GM19452 (cell line): ENCODE data around the gene TPSAB1.
"Not testable (repeated sequence)": the region's sequence is repeated elsewhere in the genome, so short reads cannot be mapped to it uniquely, and the experiment has no call there.

Source experiments
- ATAC-seq: cut with Tn5 transposase; IDR thresholded peaks from one replicate; pipeline ENCODE4 v1.9.1; 2021; ENCODE audit not compliant: unreplicated experiment

Gene TPSAB1

DNA sequence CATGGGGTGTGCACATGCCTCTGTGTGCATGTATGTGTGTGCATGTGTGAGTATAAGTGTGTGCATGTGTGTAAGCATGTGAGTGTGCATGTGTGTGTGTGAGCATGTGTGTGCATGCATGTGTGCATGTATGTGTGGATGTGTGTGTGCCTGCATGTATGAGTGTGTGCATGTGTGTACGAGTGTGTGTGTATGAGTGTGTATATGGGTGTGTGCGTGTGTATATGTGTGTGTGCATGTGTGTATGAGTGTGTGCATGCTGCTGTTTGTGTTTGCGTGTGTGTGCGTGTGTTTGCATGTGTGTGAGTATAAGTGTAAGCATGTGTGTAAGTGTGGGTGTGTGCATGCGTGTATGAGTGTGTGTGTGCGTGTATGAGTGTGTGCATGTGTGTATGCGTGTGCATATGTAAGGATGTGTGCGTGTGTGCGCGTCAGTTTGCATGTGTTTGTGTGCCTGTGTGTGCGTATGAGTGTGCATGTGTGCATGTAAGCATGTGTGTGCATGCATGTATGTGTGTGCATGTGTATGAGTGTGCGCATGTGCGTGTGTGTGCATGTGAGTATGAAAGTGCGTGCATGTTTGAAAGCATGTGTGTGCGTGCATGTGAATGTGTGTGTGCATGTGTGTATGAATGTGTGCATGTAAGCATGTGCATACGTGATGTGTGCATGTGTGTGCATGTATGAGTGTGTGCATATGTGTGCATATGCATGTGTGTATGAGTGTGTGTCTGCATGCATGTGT, 24.0 kb downstream of the TPSAB1 start:
- no peak for ATAC-seq

DNA sequence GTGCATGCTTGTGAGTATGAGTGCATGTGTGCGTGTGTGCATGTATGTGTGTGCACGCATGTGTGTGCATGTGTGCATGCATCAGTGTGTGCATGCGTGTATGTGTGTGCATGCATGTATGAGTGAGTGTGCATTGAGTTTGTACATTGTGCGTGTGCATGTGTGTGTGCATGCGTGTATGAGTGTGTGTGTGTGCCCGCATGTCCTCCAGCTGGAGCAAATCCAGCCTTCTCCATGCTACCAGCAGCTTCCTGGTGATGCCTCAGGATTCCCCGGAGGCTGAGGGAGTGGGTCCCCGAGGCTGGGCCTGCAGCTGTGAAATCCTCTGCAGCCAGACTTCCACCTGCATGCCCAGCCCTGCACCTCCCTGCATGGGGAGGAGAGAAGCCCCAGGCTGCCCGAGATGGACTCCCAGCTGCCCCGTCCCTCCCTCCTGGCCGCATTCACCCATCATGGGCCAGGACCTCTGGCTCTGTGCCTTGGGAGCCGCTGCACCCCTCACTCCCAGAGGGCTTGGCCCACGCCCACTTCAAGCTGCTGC, 24.7 kb downstream of the TPSAB1 start:
- no peak for ATAC-seq

DNA sequence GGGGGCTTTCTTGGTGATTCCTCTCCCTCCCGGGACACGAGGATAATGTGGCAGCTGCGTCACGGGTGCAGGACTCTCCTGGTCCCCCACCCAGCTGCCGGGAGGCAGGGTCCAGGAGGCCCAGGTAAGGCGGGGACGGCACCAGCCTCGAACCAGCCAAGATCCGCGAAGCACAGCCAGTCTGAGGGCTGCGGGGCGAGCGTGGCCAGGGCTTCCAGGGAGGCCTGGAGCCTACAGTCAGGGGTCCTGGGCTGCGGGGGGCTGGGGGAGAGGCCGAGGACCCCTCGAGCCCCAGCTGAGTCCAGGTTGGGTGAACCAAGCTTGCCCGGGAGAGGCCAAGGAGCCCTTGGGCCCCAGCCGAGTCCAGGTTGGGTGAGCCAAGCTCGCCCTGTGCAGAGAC, 25.3 kb downstream of the TPSAB1 start:
- no peak for ATAC-seq

DNA sequence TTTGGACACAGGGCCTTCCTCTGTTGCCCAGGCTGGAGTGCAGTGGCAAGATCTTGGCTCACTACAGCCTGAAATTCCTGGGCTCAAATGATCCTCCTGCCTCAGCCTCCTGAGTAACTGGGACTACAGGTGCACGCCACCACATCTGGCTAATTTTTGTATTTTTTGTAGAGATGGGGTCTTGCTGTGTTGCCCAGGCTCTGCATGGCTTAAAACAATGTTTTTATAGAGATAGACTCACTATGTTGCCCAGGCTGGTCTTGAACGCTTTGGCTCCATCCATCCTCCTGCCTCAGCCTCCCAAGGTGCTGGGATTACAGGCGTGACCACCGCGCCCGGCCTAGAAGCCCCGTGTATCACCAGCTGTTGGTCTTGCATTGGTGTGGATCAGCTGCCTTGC, 28.9 kb downstream of the TPSAB1 start:
- ATAC-seq = not testable (repeated sequence)

DNA sequence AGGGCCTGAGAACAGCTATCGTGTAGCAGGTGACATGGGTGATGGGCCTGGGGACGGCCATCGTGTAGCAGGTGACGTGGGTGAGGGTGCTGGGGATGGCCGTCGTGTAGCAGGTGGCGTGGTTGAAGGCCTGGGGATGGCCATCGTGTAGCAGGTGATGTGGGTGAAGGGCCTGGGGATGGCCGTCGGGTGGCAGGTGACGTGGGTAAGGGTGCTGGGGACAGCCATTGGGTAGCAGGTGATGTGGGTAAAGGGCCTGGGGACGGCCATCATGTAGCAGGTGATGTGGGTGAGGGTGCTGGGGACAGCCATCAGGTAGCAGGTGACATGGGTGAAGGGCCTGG, 30.8 kb downstream of the TPSAB1 start:
- no peak for ATAC-seq

DNA sequence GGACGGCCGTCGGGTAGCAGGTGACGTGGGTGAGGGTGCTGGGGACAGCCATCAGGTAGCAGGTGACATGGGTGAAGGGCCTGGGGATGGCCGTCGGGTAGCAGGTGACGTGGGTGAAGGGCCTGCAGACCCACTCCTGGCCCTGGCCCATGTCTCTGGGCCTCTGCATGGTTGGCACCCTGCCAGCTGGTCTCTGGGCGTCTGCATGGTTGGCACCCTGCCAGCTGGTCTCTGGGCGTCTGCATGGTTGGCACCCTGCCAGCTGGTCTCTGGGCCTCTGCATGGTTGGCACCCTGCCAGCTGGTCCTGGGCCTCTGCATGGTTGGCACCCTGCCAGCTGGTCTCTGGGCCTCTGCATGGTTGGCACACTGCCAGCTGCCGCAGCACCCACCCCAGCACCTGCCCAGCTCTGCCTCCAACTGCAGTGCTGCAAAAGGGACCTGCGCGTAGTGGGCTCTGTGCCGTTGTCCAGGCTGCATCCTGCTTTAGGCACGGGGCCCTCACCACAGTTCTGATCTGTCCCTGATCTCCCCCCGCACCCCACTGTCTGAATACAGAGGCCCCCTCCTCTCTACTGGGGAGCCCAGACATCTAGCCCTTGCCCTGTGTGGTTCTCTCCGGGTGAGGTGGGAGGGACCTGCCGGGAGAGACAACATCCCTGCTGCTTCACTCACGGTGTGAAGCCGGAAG, 31.4 kb downstream of the TPSAB1 start:
- not testable (repeated sequence) for ATAC-seq

DNA sequence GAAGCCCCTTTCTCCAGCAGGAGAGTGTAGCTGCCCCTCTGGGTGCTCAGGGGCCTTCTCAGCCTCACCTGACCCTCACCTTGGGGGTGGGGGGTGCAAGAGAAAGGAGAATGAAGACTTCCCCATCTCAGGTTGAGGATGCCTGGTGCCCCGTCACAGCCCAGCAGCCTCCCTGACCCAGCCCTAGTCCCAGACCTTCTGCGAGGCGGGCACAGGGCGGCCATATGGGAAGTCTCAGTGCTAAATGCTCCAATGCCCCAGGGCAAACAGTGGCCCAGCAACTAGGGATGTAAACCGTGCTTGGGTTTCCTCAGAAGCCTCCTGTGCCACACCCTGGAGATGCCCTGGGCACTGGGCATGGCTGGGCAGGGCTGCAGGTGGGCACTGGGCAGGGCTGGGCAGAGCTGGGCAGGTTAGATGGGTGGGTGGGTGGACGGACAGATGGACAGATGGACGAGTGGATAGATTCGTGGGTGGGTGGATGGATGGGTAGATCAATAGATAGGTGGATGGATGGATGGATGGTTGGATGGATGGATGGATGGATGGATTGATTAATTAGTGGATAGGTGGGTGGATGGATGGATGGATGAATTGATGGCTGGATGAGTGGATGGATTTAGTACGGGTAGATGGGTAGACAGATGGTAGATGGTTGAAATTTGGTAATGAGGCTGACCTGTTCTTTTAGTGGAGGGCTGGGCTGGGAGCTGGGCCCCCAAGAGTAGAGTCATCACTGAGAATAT, 32.1 kb downstream of the TPSAB1 start:
- ATAC-seq = no peak

DNA sequence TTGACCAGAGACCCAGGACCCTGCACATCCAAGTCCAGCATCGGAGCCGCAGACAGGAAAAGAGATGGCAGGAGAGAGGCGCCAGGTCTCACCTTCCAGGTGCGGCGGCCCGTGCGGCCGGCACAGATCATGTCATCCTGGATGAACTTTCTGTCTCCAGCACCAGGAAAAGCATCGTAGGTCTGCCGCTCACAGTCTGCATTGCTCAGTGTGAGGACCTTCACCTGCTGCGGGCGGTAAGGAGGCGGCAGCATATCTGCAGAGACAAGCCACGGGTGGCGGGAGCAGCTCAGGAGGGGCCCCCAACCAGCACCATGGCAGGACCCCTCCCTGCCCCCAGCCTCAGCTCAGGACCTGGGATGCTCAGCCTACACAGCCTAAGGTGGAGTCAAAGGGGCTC, 33.3 kb downstream of the TPSAB1 start:
- ATAC-seq = no peak

DNA sequence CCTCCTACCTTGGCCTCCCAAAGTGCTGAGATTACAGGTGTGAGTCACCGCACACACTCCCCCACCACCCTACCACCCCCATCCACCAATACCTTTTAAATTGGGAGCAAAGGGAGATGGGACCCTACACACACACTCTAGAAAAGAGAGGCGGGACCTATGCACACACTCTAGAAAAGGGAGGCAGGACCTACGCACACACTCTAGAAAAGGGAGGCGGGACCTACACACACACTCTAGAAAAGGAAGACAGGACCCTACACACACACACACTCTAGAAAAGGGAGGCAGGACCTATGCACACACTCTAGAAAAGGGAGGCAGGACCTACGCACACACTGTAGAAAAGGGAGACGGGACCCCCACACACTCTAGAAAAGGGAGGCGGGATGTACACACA, 34.3 kb downstream of the TPSAB1 start:
- no peak for ATAC-seq

DNA sequence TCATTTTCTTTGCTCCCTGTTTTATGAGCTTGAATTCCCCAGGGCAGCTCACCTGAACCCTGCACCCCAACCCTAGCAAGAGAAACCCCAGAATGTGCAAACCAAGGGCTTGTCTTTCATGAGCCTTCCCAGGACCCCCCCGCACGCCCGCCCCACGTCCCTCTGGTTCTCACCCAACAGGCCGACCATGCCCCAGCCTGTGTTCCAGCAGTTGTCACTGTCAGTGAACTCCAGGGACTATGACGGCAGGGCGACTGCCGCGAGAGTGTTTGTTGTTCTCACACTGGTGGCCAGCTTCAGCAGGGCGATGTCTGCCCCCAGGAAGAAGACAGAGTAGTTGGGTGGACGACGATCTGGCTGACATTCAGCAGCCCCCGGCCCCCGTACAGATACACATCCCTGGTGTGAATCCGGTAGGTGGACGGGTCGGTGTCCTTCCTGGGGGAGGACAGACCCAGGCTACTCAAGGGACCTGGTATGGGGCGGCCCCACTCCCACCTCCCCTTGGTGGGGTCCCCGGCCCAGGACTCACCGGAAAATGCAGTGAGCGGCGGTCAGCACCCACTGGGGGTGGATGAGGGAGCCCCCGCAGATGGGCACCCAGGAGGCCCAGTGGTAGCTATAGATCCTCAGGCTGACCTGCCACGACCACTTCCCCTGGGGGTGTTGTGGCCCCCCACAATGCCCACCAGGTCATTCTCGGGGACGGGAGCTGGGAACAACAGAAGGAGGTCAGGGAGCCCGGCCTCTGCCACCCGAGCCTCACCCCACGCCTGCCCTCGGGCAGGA, 35.5 kb downstream of the TPSAB1 start:
- no peak for ATAC-seq

DNA sequence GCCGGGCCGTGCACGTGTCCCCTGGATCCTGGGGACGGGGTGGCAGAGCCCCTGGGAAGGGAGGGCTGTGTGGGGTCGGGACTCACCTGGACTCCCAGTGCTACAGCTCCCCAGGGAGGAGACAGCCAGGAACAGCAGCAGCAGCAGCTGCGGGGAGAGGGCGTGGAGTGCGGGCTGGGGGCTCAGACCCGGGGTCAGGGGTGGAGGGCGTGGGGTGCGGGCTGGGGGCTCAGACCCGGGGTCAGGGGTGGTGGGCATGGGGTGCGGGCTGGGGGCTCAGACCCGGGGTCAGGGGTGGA, 36.0 kb downstream of the TPSAB1 start:
- ATAC-seq = no peak

DNA sequence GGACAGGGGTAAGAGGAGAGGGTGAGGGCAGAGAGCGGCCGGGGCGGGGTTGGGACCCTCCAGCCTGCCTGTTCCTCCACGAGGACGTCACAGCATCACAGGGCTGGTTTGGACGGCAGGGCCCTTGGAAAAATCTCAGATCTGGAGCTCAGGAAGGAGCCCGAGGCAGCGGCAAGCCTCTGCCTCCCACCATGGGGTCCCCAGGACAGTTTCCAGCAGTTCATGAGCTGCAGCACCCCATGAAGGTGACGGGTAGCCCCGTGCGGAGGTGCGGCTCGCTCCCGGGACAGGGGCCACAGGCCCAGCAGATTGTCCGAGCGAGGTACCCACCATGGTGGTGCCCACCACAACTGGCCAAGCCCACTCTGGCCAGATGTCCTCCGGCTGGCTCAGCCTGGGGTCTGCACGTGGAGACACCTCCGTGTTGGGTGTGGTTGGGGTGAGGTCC, 36.7 kb downstream of the TPSAB1 start:
- no peak for ATAC-seq

DNA sequence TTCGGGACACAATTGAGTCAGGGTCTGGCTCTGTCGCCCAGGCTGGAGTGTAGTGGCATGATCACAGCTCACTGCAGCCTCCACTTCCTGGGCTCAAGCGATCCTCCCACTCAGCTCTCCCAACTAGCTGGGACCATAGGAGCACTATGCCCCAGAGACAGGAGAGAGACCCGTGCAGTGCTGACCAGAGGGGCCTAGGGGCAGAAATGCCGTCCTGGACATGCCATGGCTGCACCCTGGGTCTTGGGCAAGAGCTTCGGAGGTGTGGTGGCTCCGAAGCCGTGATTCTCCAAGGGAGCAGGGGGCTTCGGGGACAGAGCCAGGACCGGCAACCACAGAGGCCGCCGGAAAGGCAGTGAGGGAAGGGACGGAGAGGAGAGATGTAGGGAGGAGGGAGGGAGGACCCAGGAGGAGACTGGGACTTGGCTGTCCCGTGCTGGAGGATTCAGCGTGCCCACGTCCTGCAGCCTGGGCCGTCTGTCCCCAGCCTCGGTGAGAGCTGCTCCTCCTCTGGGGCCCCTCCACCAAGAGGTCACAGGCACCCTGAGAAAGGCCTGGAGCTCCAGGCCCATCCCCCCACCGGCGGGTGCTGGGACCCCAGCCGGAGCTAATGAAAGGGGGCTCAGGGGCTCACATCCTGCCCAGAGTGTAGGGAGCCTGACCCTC, 37.2 kb downstream of the TPSAB1 start:
- no peak for ATAC-seq

DNA sequence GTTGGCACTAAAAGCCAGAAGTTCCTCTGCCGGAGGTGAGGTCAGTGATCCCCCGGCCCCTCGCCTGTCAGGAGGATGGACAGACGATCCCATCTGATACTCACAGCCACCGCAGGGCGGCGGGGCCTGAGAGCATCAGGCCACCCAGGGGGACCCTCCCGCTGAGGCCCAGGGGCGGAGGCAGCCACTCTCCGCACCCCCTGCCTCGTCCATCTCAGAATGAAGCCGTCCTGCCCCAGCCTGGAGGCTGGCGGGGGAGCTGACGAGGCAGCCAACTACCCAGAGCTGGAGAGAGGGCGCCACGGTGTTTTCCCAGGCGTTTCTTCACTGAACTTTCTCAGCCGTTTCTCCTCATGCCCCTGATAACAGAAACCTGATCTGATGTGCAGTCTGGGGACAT, 38.0 kb downstream of the TPSAB1 start:
- no peak for ATAC-seq

DNA sequence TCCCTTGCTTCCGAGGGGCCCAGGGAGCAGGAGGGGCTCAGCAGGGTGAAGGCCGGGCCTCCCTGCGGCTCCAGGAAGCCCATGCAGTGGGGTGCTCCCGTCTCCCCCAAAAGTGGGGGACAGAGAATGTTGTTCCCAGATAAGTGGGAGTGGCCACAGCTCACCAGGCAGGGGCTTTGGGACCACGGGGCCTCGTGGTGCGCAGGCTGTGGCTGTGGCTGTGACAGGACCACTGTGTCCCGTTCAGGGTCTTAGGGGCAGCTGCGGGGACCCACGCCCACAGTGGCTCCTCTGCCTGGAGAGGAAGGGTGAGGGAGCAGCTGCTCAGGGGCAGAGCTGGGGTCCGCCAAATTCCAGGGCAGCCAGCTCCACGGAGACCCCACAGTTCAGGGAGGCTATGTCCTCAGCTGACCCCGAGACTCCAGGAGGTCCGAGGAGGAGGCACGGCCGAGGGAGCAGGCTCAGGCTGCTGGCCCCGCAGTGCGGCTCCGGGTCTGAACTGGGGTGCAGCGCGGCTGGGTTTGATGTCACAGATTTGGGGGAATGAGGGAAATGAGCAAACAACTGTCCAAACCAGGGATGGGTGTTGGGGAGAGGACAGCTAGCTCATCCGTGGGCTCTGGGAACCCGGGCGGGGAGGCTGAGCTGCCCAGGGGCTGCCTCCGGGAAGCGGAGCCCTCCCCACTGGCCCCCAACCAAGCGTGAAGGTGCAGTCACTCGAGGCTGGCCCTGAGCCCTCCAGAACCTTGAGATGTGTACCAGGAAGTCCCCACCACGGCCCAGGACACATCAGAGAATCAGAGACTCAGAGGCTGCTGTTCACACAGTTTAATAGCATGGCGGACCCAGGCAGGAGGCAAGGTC, 38.8 kb downstream of the TPSAB1 start:
- no peak for ATAC-seq

DNA sequence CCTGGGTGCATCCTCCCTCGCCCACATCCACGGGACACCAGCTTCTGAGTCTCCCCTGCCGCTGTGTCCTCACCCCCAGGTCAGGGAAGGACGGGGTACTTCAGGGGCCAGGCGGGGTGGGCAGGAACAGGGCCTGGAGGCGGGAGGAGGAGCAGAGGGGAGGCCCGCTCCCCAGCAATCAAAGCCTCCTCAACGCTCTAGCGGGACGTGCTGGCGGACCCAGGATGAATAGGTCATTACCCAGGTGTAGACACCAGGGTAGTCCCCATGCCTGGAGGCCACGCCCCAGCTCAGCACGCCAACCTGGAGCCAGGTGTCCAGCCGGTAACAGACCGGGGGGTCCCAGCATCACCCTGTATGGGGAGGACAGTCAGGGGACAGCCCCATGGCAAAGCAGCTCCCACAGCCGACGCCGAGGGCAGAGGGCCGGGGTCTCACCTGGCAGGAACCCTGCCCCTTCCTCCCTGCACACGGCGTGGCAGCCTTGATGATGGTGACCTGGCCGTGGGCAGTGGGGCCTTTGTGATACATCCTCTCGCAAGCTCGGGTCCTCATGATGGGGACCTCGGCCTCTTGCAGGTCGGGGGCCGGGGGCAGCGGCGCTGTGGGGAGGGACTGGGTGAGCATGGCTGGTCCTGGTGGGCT, 39.6 kb downstream of the TPSAB1 start:
- ATAC-seq = no peak

DNA sequence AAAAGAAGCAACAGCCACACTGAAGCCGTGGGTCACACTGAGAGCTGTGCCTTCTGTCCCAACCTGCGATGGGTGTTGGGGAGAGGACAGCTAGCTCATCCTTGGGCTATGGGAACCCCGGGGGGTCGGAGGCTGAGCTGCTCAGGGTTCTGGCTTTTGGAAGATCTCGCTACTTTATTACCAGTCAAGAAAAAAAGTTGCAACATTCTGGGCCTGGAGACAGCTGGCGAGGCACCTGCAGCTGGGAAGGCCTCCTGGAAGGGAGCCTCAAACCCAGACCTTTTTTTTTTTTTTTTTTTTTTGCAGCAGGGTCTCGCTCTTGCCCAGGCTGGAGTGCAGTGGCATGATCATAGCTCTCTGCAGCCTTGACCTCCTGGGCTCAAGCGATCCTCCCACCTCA, 40.3 kb downstream of the TPSAB1 start:
- no peak for ATAC-seq

DNA sequence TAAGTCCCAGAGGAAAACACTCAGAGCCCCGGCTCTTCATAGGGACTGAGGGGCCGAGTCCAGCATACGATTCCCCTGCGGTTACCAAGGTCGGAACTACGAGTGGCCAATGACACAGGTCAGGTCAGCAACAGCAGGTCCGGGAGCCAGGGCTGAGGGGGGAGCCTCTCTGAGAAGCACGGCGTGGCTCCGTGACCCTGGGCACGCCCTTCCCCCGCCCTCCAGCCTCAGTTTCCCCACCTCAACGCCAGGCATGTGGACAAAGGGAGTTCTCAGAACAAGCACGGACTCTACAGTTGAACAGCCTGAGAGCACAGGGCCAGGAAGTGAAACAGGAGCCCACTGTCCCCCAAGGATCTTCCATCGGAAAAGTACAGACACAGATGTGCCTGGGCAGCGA, 41.0 kb downstream of the TPSAB1 start:
- no peak for ATAC-seq

DNA sequence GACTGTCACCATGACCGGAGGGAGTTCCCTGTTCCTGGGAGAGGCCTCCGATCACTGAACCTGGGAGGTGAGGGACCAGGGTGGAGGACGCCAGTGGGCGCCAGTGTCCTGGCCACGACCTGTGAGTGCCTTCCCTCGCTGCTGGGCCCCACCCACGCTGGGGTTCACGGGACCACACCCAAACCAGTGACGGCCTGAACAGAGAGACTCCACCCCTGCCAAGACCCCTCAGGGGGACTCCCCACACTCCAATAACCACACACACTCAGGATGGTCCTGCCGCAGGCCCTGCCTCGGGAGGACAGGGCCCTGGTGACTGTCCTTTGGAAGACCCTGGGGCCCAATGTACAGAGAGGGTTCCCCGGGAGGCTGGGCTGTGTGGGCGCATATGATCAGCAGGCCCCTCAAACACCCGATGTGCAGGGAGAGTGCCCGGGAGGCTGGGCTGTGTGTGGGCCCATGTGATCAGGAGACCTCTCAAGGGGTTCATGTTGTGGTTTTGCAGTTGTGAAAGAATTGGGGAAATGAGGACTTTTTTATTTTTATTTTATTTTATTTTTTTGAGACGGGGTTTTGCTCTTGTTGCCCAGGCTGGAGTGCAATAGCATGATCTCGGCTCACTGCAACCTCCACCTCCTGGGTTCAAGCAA, 41.9 kb downstream of the TPSAB1 start:
- ATAC-seq = no peak
